Prostate gland (tissue), 2 donors: ENCODE results near the gene SMG6.

ENCODE experiments used
- POLR2A ChIP-seq: fragments of 450-650 bp; IDR thresholded peaks from one replicate; pipeline ENCODE4 v1.6.1; 2016; ENCODE audit warnings: antibody characterized with exemption, mild to moderate bottlenecking
- POLR2AphosphoS5 ChIP-seq: sonication (generic); formaldehyde crosslinking; IDR thresholded peaks from one replicate; pipeline ENCODE4 v1.6.1; 2017; ENCODE audit warnings: antibody characterized with exemption
- TF ChIP-seq, protein P1 (sequence below), 4 experiments: fragments of 200-600 bp in 2 of 4; fragments of 450-650 bp in 2 of 4; sonication (generic) in 2 of 4; IDR thresholded peaks; 1 replicate in 3 of 4; 2 replicates in 1 of 4; pipeline ENCODE4 v1.5.1; 2016 to 2019; ENCODE audit warnings: antibody characterized with exemption in 4 of 4, mild to moderate bottlenecking in 2 of 4, moderate library complexity in 2 of 4

DNA sequence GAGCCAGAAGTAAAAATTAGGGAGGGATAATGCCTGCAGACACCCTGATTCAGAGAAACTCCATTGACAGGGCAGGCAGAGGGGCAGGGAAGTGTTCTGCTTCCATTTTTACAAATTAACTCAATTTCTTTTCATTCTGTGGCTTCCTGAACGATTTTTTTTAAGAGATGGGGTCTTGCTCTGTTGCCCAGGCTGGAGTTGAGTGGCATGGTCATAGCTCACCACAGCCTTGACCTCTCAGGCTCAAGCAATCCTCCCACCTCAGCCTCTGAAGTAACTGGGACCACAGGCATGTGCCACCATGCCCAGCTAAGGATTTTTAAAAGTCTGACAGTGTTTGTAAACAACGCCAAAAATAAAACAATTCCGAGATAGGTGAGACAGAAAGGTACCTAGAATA lies 99.8 kb downstream of the SMG6 start:
- TF ChIP-seq, protein P1, sequence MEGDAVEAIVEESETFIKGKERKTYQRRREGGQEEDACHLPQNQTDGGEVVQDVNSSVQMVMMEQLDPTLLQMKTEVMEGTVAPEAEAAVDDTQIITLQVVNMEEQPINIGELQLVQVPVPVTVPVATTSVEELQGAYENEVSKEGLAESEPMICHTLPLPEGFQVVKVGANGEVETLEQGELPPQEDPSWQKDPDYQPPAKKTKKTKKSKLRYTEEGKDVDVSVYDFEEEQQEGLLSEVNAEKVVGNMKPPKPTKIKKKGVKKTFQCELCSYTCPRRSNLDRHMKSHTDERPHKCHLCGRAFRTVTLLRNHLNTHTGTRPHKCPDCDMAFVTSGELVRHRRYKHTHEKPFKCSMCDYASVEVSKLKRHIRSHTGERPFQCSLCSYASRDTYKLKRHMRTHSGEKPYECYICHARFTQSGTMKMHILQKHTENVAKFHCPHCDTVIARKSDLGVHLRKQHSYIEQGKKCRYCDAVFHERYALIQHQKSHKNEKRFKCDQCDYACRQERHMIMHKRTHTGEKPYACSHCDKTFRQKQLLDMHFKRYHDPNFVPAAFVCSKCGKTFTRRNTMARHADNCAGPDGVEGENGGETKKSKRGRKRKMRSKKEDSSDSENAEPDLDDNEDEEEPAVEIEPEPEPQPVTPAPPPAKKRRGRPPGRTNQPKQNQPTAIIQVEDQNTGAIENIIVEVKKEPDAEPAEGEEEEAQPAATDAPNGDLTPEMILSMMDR (IDR thresholded peaks at IDR 0.05): no peak
- TF ChIP-seq POLR2A: no peak
- no peak for TF ChIP-seq POLR2AphosphoS5
